GM12892 (cell line): ENCODE results near the gene ZNF317.

Experiments used
- POLR2A ChIP-seq: IDR thresholded peaks from 2 replicates; pipeline ENCODE4 v1.6.1; 2011; ENCODE audit warnings: low read depth, low read length, control low read depth
- POLR2AphosphoS5 ChIP-seq: IDR thresholded peaks from 2 replicates; pipeline ENCODE4 v1.6.1; 2011; ENCODE audit warnings: low read depth, low read length, control low read depth
- TAF1 ChIP-seq: IDR thresholded peaks from 2 replicates; pipeline ENCODE4 v1.6.1; 2011; ENCODE audit warnings: low read depth, mild to moderate bottlenecking, control low read depth, low read length, borderline replicate concordance

- TF ChIP-seq POLR2AphosphoS5 (no peak), POLR2A (no peak), TAF1 (no peak)
These were observed 23.6 kb upstream of the ZNF317 start for GRCh38 chr19:9116547-9116946.
